HG03135 (cell line): ENCODE results near the gene DAB1.

Source experiments
- ATAC-seq: cut with Tn5 transposase; IDR thresholded peaks from one replicate; pipeline ENCODE4 v1.9.1; 2021; ENCODE audit warnings: mild to moderate bottlenecking, moderate library complexity; ENCODE audit not compliant: unreplicated experiment

DAB1 gene

DNA sequence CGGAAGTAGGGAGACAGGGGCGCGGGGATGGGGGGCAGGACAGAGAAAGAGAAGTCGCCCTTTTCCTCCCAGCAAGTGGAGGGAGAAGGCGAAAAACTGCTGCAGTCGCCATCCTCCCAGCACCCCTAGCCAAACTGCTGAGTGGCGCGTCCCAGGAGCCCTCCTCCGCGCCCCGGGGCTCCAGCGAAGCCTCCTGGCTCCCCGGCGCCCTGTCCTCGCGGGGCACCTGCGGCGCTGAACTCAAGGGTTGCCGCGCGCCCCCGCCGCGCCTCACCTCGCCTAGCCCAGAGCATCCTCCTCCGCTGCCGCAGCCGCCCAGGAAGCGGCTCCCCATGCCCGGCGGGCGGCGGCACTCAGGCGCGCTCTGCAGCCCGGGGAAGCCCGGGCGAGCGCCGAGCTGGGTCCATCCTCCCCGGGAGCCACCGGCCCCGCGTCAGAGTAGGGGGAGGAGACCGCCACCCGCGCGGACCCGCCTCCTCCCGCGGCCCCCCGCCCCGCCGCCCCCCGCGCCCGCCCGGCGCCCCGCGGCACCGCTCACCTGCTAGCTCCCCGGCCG lies at the start of gene DAB1:
DAB1 (minus strand) TSS at position 405 of the 556 bp plus-strand sequence. CDS start 133,030 bp downstream, outside the sequence.
- ATAC-seq, result no peak

- no peak for ATAC-seq
Observed at GRCh38 chr1:57473448-57473847, 49.6 kb upstream of the DAB1 start.

DNA sequence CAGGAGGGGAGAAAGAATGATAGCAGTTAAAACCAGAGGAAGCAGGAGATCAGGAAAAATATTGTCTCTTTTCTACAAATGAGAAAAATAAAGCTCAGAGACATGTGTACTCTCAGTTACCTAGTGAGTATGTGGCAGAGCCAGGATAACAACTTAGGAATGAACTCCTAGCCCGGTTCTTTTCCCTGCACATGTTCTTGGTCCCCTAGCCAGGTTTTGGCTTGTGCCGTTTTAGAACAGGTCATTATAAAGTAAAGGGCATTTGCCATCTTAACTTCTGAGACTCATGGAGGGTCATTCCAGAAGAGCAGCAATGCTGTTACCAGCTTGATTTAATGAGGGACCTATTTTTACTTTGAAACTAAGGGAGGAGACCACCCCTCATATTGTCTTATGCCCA lies 48.1 kb upstream of the DAB1 start:
- ATAC-seq, result no peak

DNA sequence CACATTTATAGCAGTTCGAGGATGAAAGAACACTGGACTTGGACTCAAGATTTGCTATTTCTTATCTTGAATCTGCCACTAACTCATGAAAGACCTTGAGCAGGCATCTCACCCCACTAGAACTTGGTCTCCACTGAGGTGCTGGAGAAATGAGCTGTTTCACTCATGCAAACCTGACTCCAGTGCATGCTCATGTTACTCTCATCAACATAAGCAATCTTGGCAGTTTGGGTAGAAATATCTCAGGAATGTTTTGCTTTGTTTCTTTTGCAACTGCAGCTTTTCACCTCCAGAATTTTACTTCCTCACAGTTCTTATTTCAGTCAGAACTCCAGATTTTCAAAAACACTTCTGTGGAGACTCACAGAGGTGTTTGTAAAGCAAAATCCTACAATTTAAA lies 46.2 kb upstream of the DAB1 start:
- ATAC-seq, result no peak

GRCh38 chr1:57468641-57469523 lies 45.0 kb upstream of the DAB1 start:
- no peak for ATAC-seq

GRCh38 chr1:57467830-57468229 lies 44.0 kb upstream of the DAB1 start:
- ATAC-seq, result no peak

DNA sequence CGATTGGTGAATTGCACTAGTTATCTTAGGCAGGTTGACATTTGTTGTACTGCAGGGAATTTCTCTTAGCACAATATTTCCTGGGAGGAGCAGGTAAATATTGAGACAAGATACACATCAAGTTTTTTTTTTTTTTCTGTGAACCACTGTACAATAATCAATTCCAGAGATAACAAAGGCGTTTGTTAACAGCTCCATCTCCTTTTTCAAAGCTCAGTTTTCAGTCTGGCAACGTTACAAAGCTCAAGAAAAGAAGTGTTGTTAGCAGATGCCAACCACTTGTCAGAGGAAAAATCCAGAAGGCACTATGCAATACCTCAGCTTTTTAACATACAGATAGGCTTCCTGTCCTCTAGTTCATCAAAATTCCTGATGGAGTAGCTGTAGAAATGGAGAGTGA lies 40.9 kb upstream of the DAB1 start:
- ATAC-seq, result no peak

GRCh38 chr1:57463343-57463742 lies 39.5 kb upstream of the DAB1 start:
- no peak for ATAC-seq

- no peak for ATAC-seq
Observed at GRCh38 chr1:57461405-57461804, 37.5 kb upstream of the DAB1 start.

DNA sequence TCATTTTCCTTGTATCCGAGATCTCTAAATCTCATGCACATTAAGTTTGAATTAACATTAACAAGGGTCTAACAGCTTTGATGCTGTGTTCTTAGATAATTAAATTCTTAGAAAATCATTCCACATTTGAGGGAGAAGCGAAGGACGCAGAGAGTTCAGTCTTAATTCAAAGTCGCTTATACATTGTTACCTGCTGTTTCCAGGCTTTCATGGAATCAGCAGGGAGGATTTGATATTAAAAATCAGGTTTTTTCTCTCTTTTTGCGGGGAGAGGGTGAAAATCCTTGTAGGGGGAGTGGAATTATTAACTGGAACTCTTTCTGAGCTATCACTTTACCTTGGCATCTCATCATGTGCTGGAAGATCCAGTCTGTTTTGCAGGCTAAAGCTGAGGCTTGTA lies 27.7 kb upstream of the DAB1 start:
- no peak for ATAC-seq

DNA sequence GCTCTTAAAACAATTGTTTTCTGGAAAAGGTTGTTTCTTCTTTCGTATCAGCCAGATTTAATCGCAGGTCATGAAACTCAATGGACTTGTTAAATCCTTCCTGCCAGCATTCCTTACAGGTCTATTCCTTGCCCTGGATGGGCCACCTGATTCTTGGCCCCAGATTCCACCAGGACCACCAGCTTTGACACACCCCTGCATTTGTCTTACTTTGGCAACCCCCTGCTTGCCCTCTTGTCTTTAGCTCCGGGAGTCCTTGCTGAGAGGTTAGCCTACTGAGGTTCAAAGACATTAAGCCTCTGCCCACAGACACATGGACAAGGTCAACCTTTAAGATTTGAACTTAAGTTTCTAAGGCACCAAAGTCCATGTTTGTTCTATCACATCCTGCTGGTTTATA lies 27.1 kb upstream of the DAB1 start:
- no peak for ATAC-seq

- no peak for ATAC-seq
Observed at GRCh38 chr1:57447551-57447950, 23.7 kb upstream of the DAB1 start.

- ATAC-seq, result no peak
Observed at GRCh38 chr1:57443004-57443403, 19.1 kb upstream of the DAB1 start.

- no peak for ATAC-seq
Observed at GRCh38 chr1:57440096-57440495, 16.2 kb upstream of the DAB1 start.

- ATAC-seq, result no peak
Observed at GRCh38 chr1:57431400-57431799, 7.5 kb upstream of the DAB1 start.

DNA sequence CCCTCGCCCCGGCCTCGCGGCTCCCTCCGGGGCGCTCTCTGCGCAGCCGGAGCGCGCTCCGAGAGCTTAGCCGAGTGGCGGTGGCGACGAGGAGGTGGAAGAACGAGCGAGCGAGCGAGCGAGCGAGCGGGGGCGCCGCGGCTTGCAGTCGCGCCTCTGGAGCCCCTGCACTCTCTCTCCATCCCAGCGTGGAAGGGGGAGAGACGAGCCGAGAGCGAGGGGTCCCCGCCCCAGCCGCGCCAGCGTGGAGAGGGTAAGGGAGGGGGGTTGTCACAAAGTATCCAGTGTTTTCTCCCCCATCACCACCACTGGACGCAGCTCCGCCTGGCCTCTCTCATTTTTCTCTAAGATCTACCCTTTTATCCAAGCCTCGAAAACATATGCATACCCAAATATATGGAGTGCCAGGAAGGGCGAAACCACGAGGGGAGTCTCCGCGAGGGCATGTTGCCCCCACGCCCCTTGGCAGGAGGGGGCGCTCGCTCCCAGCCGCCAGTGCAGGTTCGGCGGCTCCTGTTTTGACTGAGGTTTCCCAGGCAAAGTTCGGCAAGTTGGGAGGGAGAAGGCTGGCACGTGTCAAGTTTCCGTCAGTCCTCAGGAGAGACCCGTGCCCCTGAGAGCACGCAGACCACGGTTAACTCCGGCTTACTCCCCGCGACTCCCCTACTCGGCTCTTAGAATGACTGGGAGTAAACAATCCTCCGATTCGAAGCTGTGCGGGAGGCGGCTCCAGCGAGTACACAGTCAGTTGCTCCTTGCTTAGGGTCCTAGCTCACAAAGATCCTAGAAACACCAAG lies 569 bp upstream of the DAB1 start:
- ATAC-seq, result no peak

- ATAC-seq, result no peak
Observed at GRCh38 chr1:57423135-57423655, 665 bp downstream of the DAB1 start.

GRCh38 chr1:57422271-57423134 lies 1.4 kb downstream of the DAB1 start:
- no peak for ATAC-seq

- no peak for ATAC-seq
Observed at GRCh38 chr1:57421806-57422205, 2.1 kb downstream of the DAB1 start.

DNA sequence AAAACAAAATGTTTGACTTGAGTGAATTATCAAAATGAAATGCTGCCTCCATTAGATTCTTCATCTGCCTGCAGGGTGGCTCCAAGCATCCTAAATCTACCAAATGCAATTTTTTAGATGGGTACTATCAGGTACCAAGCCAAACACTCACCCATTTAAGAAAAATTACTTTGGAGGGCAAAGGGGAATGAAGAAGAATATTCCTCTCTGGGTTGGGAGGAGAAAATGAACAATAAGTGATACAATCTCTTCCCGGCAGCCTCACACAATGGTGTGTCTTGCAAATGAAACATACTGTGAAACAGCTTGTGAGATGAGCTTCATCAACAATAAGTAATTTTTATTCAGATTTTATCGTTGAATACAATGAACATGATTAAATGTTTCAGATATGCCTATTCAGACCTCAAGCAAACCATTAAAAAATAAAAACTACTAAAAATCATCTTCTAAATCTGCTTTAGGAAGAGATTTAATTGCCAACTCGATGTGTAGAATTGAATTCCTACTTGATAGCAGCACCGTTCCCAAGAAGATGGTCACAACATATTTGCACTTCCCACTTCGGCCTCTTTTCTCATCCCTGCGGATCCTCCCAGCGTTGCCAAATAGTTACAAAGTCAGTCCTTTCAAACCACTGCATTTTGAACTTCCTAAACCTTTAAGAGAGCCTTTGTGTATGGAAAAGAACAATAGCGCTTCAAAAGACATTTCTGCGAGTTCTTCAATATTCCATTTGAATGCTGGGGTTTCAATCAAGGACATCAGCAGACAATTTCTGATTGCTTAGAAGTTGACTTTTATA lies 2.7 kb downstream of the DAB1 start:
- no peak for ATAC-seq
